Activated naive CD4-positive, alpha-beta T cell treated with anti-CD3 and anti-CD28 coated beads for 36 hours (primary cell): ENCODE measurements around the gene SRRM3. TPM values are rescaled to one million over a fixed set of nuclear protein-coding genes. Genes with fewer than 3 reads are reported as not detected.
"Not testable (repeated sequence)": the region's sequence is repeated elsewhere in the genome, so short reads cannot be mapped to it uniquely, and the experiment has no call there.

Source experiments
- CTCF ChIA-PET: fragments of 350-600 bp; sonication (Branson Sonifier 250); formaldehyde crosslinking; loops from one replicate; lab custom pipeline; 2021; ENCODE audit warnings: antibody characterized with exemption; lab: Charles Lee
- DNase-seq: peaks from one replicate; pipeline ENCODE4 v3.0.0-alpha.2; 2020
- H3K27ac Mint-ChIP-seq: one replicate; pipeline ENCODE4 v1.8.0; 2021; ENCODE audit warnings: mild to moderate bottlenecking, mixed read lengths
- H3K27me3 Mint-ChIP-seq: one replicate; pipeline ENCODE4 v1.8.0; 2021; ENCODE audit warnings: low read depth, mixed read lengths
- H3K36me3 Mint-ChIP-seq: one replicate; pipeline ENCODE4 v1.8.0; 2021; ENCODE audit warnings: low read depth, mixed read lengths
- H3K4me1 Mint-ChIP-seq: one replicate; pipeline ENCODE4 v1.8.0; 2021; ENCODE audit warnings: low read depth, mixed read lengths
- H3K4me3 Mint-ChIP-seq: one replicate; pipeline ENCODE4 v1.8.0; 2021; ENCODE audit warnings: mild to moderate bottlenecking, moderate library complexity, mixed read lengths
- H3K9me3 Mint-ChIP-seq: one replicate; pipeline ENCODE4 v1.8.0; 2021; ENCODE audit warnings: mixed read lengths
- intact Hi-C: fragments of 100-400 bp; cut with micrococcal nuclease; formaldehyde crosslinking; loops from one replicate; pipeline ENCODE4 v1.15.1; 2023
- total RNA-seq, 2 experiments: library from RNA; stranded (reverse); gene quantifications; one replicate each; pipeline ENCODE4 v1.2.3, GENCODE V29; 2021

Gene SRRM3
- total RNA-seq, result not detected

GRCh38 chr7:76201732-76202665, at the start of gene SRRM3:
TSS of gene SRRM3 (plus strand) at chr7:76201896. CDS start at chr7:76235067, 33,171 bp downstream.
- Mint-ChIP-seq H3K27me3 (peaks cover 25% of the 10 kb centered on the region), H3K4me3 (no peak within 1 kb of the TSS), H3K4me1 (no peaks in the 10 kb centered on the region), H3K27ac (no peak within 1 kb of the TSS), H3K36me3 (no peaks in the 10 kb centered on the region), H3K9me3 (no peaks in the 10 kb centered on the region)
- intact Hi-C loops, result loop anchor here (2.0 kb wide), 3 partner anchors 23 to 59 kb away; no protein-coding TSS in a partner anchor
- CTCF ChIA-PET, result interaction anchor here (0.8 to 2.4 kb wide), 2 partner anchors 24 to 89 kb away, joined by 3 to 7 read pairs; no protein-coding TSS in a partner anchor
- peak; percentile 85 for DNase-seq

- intact Hi-C loops, result no loop called here
- no peak for DNase-seq
- CTCF ChIA-PET, result interaction anchor here (0.7 kb wide), 1 partner anchor 64 kb away, joined by 3 read pairs; no protein-coding TSS in a partner anchor
- no peak overlapping the region for H3K4me3 Mint-ChIP-seq
- H3K36me3 Mint-ChIP-seq, result no peaks in the 10 kb centered on the region
- H3K9me3 Mint-ChIP-seq, result no peaks in the 10 kb centered on the region
- H3K4me1 Mint-ChIP-seq, result peaks cover 30% of the 10 kb centered on the region
- no peaks in the 10 kb centered on the region for H3K27me3 Mint-ChIP-seq
- no peak overlapping the region for H3K27ac Mint-ChIP-seq
These were observed 49.8 kb upstream of the SRRM3 start for GRCh38 chr7:76151932-76152331.

GRCh38 chr7:76153571-76154230, 48.0 kb upstream of the SRRM3 start:
- H3K27me3 Mint-ChIP-seq, H3K4me3 Mint-ChIP-seq, intact Hi-C loops, H3K27ac Mint-ChIP-seq, H3K36me3 Mint-ChIP-seq, H3K9me3 Mint-ChIP-seq: not testable (repeated sequence)
- H3K4me1 Mint-ChIP-seq, result peaks cover 30% of the 10 kb centered on the region
- CTCF ChIA-PET, result interaction anchor here (1.3 kb wide), 1 partner anchor 63 kb away, joined by 3 read pairs; no protein-coding TSS in a partner anchor
- DNase-seq, result peak; percentile 38

GRCh38 chr7:76155938-76156337, 45.8 kb upstream of the SRRM3 start:
- no peak for DNase-seq
- H3K4me1 Mint-ChIP-seq, result peaks cover 23% of the 10 kb centered on the region
- no peak overlapping the region for H3K4me3 Mint-ChIP-seq
- H3K36me3 Mint-ChIP-seq, result no peaks in the 10 kb centered on the region
- H3K27ac Mint-ChIP-seq, result no peak overlapping the region
- CTCF ChIA-PET, result interaction anchor here (0.6 to 2.0 kb wide), 5 partner anchors 8 to 393 kb away, joined by 3 to 6 read pairs (median 5); no protein-coding TSS in a partner anchor
- no peaks in the 10 kb centered on the region for H3K27me3 Mint-ChIP-seq
- no peaks in the 10 kb centered on the region for H3K9me3 Mint-ChIP-seq
- intact Hi-C loops, result no loop called here

GRCh38 chr7:76156992-76157685, 44.6 kb upstream of the SRRM3 start:
- H3K4me3 Mint-ChIP-seq, H3K9me3 Mint-ChIP-seq, CTCF ChIA-PET, H3K27me3 Mint-ChIP-seq, H3K36me3 Mint-ChIP-seq, intact Hi-C loops, DNase-seq, H3K27ac Mint-ChIP-seq: not testable (repeated sequence)
- H3K4me1 Mint-ChIP-seq, result peaks cover 19% of the 10 kb centered on the region

GRCh38 chr7:76158416-76158815, 43.3 kb upstream of the SRRM3 start:
- H3K9me3 Mint-ChIP-seq, H3K27me3 Mint-ChIP-seq, H3K4me1 Mint-ChIP-seq, CTCF ChIA-PET, H3K36me3 Mint-ChIP-seq, DNase-seq, H3K27ac Mint-ChIP-seq, H3K4me3 Mint-ChIP-seq, intact Hi-C loops: not testable (repeated sequence)

GRCh38 chr7:76162416-76163170, 39.1 kb upstream of the SRRM3 start:
- H3K36me3 Mint-ChIP-seq, H3K4me3 Mint-ChIP-seq, DNase-seq, H3K9me3 Mint-ChIP-seq, H3K27ac Mint-ChIP-seq, H3K4me1 Mint-ChIP-seq, H3K27me3 Mint-ChIP-seq, intact Hi-C loops: not testable (repeated sequence)
- CTCF ChIA-PET, result interaction anchor here (0.6 to 1.4 kb wide), 2 partner anchors 16 to 632 kb away, joined by 3 to 6 read pairs; no protein-coding TSS in a partner anchor

GRCh38 chr7:76163812-76164211, 37.9 kb upstream of the SRRM3 start:
- H3K27ac Mint-ChIP-seq, H3K36me3 Mint-ChIP-seq, H3K27me3 Mint-ChIP-seq, intact Hi-C loops, H3K9me3 Mint-ChIP-seq, DNase-seq, H3K4me3 Mint-ChIP-seq, H3K4me1 Mint-ChIP-seq: not testable (repeated sequence)
- CTCF ChIA-PET, result interaction anchor here (1.3 kb wide), 1 partner anchor 150 kb away, joined by 3 read pairs; no protein-coding TSS in a partner anchor

- no peaks in the 10 kb centered on the region for H3K27me3 Mint-ChIP-seq
- no peaks in the 10 kb centered on the region for H3K9me3 Mint-ChIP-seq
- no peaks in the 10 kb centered on the region for H3K36me3 Mint-ChIP-seq
- H3K4me3 Mint-ChIP-seq, result peak overlapping the region; percentile 12
- H3K4me1 Mint-ChIP-seq, result peaks cover 8% of the 10 kb centered on the region
- DNase-seq, result no peak
- no peak overlapping the region for H3K27ac Mint-ChIP-seq
- CTCF ChIA-PET, result interaction anchor here (1.0 to 3.8 kb wide), 3 partner anchors 13 to 194 kb away, joined by 3 to 35 read pairs (median 5); no protein-coding TSS in a partner anchor
- intact Hi-C loops, result loop anchor here (5.0 kb wide), 1 partner anchor 192 kb away; the partner anchor contains the start of gene YWHAG
These were observed 36.4 kb upstream of the SRRM3 start for GRCh38 chr7:76165106-76165972.

GRCh38 chr7:76165973-76166403, 35.7 kb upstream of the SRRM3 start:
- intact Hi-C loops, result loop anchor here (2.0 to 5.0 kb wide), 4 partner anchors 117 to 287 kb away; partner anchors contain the start of genes MDH2, RHBDD2 and YWHAG
- Mint-ChIP-seq H3K9me3 (no peaks in the 10 kb centered on the region), H3K27me3 (no peaks in the 10 kb centered on the region), H3K4me3 (peak overlapping the region; percentile 84), H3K36me3 (no peaks in the 10 kb centered on the region), H3K27ac (peak overlapping the region; percentile 85), H3K4me1 (peaks cover 8% of the 10 kb centered on the region)
- CTCF ChIA-PET, result interaction anchor here (0.7 to 3.8 kb wide), 4 partner anchors 12 to 194 kb away, joined by 3 to 35 read pairs (median 6); no protein-coding TSS in a partner anchor
- DNase-seq, result no peak
